Spleen (tissue), 11 donors: ENCODE results near the gene PRRG3. TPM values are rescaled to one million over a fixed set of nuclear protein-coding genes. Genes with fewer than 3 reads are reported as not detected.

Experiments
- DNase-seq: peaks from one replicate; pipeline ENCODE4 v3.0.0-alpha.2; 2020
- H3K27ac ChIP-seq, 8 donors: fragments of 200-600 bp; sonication (generic) in 7 of 8; 1 replicate in 4 of 8; 2 replicates in 4 of 8; pipeline versions ENCODE4 v1.5.0 to v1.8.0; 2016 to 2021; ENCODE audit warnings: inconsistent platforms in 4 of 8, mild to moderate bottlenecking in 4 of 8, moderate library complexity in 1 of 8
- H3K27me3 ChIP-seq, 7 donors: fragments of 200-600 bp; sonication (generic) in 6 of 7; replicated peaks in 1 of 7; 1 replicate in 4 of 7; 2 replicates in 3 of 7; pipeline versions ENCODE4 v1.5.0 to v1.8.0; 2016 to 2021; ENCODE audit warnings: inconsistent platforms in 3 of 7, mild to moderate bottlenecking in 1 of 7
- H3K36me3 ChIP-seq, 6 donors: fragments of 200-600 bp; sonication (generic) in 5 of 6; 1 replicate in 4 of 6; 2 replicates in 2 of 6; pipeline versions ENCODE4 v1.5.0 to v1.8.0; 2016 to 2021; ENCODE audit warnings: inconsistent platforms in 2 of 6
- H3K4me1 ChIP-seq, 6 donors: fragments of 200-600 bp; sonication (generic) in 5 of 6; 1 replicate in 3 of 6; 2 replicates in 3 of 6; pipeline versions ENCODE4 v1.5.0 to v1.8.0; 2016 to 2021; ENCODE audit warnings: inconsistent platforms in 3 of 6
- H3K4me3 ChIP-seq, 8 donors: fragments of 200-600 bp; sonication (generic) in 7 of 8; 1 replicate in 4 of 8; 2 replicates in 4 of 8; pipeline versions ENCODE4 v1.5.0 to v1.8.0; 2016 to 2021; ENCODE audit warnings: inconsistent platforms in 4 of 8, mild to moderate bottlenecking in 4 of 8, moderate library complexity in 2 of 8
- H3K9me3 ChIP-seq, 8 donors: fragments of 200-600 bp; sonication (generic) in 7 of 8; 1 replicate in 4 of 8; 2 replicates in 4 of 8; pipeline versions ENCODE4 v1.5.0 to v1.8.0; 2016 to 2021; ENCODE audit warnings: inconsistent platforms in 4 of 8
- CTCF ChIP-seq, 11 experiments: fragments of 200-600 bp in 7 of 11; fragments of 450-650 bp in 4 of 11; sonication (generic) in 4 of 11; IDR thresholded peaks in 8 of 11; conservative IDR thresholded peaks in 3 of 11; 1 replicate in 7 of 11; 2 replicates in 4 of 11; pipeline versions ENCODE4 v1.4.0 to v1.8.0; 2016 to 2021; ENCODE audit warnings: antibody characterized with exemption in 11 of 11, inconsistent platforms in 4 of 11, mild to moderate bottlenecking in 1 of 11
- POLR2A ChIP-seq, 3 donors: fragments of 450-650 bp; IDR thresholded peaks; one replicate each; pipeline ENCODE4 v1.5.1; 2017; ENCODE audit warnings: antibody characterized with exemption in 3 of 3, mild to moderate bottlenecking in 1 of 3
- POLR2AphosphoS5 ChIP-seq, 3 donors: sonication (generic); formaldehyde crosslinking; IDR thresholded peaks; one replicate each; pipeline ENCODE4 v1.5.1; 2017; ENCODE audit warnings: antibody characterized with exemption in 3 of 3
- WGBS, 5 donors: extraction: QIAGEN DNeasy Blood & Tissue Kit in 3 of 5; methylation state at CpG; one replicate each; pipeline versions ENCODE4 v1.1.5 to v1.1.7; 2013 to 2018; 5-methylcytosine and 5-hydroxymethylcytosine counted together
- intact Hi-C: fragments of 100-400 bp; cut with DNase I; formaldehyde crosslinking; loops from one replicate; pipeline ENCODE4 v1.15.0; 2023; ENCODE audit warnings: low total_unique reads
- polyA plus RNA-seq, 3 donors: library from polyadenylated mRNA; stranded (reverse); fragments of 200-250 nt; gene quantifications; one replicate each; pipeline ENCODE4 v1.2.1, GENCODE V29; 2013
- total RNA-seq, 7 donors: library from RNA; depleted of rRNA in 3 of 7; stranded (reverse); fragments of >200 nt in 3 of 7; fragmentation: NEBNext Ultra II Directional in 4 of 7; extraction: Animal tissue kit (Norgen Biotek cat#: 25700) in 4 of 7; gene quantifications; one replicate each; pipeline versions ENCODE4 v1.1.0 to v1.2.1, GENCODE V29; 2016 to 2021
- donor health status: healthy with polysubstance abuse.
- donor health status: DM: no; HTN: no; CAD: no; lungs with moderate emphysema.
- donor health status: DM: no; HTN: no; CAD: no.
- donor health status: Bipolar disorder and iron deficiency.
- donor health status: healthy.
- donor health status: DM: no; HTN: no; CAD: no.
- donor health status: DM: yes; HTN: yes; CAD: no.

Gene PRRG3
- total and polyA plus RNA-seq, 10 donors: 0.06 to 4.3 (median 1.5) TPM

GRCh38 chrX:151741606-151742005 is 46.3 kb downstream of the PRRG3 start:
- Histone ChIP-seq H3K4me1 (no peaks in the 10 kb centered on the region), H3K4me3 (no peak overlapping the region), H3K9me3 (no peaks in the 10 kb centered on the region), H3K27me3 (no peaks in the 10 kb centered on the region), H3K36me3 (no peaks in the 10 kb centered on the region), H3K27ac (no peak overlapping the region)
- DNase-seq: peak; percentile 33
- TF ChIP-seq CTCF (IDR thresholded peaks at IDR 0.05 in 8 of 11, conservative IDR thresholded peaks at IDR 0.05 in 3 of 11) (no peak), POLR2A (IDR thresholded peaks at IDR 0.05) (no peak), POLR2AphosphoS5 (IDR thresholded peaks at IDR 0.05) (no peak)
- 56 to 89% (median 68%) methylated on average over 2 to 4 of the region's 4 CpGs for WGBS, 5 donors
- intact Hi-C loops: no loop called here

- 80 to 100% (median 93%) methylated on average over 1 to 5 of the region's 5 CpGs for WGBS, 5 donors
- Histone ChIP-seq H3K36me3 (no peaks in the 10 kb centered on the region), H3K4me3 (no peak overlapping the region), H3K9me3 (no peaks in the 10 kb centered on the region), H3K4me1 (no peaks in the 10 kb centered on the region), H3K27me3 (no peaks in the 10 kb centered on the region), H3K27ac (no peak overlapping the region)
- intact Hi-C loops: no loop called here
- no peak for TF ChIP-seq POLR2A (IDR thresholded peaks at IDR 0.05)
- no peak for TF ChIP-seq POLR2AphosphoS5 (IDR thresholded peaks at IDR 0.05)
- TF ChIP-seq CTCF (IDR thresholded peaks at IDR 0.05 in 8 of 11, conservative IDR thresholded peaks at IDR 0.05 in 3 of 11): no peak
- DNase-seq: peak; percentile 23
These were observed 47.1 kb downstream of the PRRG3 start for GRCh38 chrX:151742311-151742710.

- 87 to 97% (median 94%) methylated on average over 8 to 21 of the region's 21 CpGs for WGBS, 5 donors
- no peaks in the 10 kb centered on the region for H3K9me3 ChIP-seq
- H3K36me3 ChIP-seq: no peaks in the 10 kb centered on the region
- intact Hi-C loops: no loop called here
- no peak overlapping the region for H3K27ac ChIP-seq
- no peaks in the 10 kb centered on the region for H3K4me1 ChIP-seq
- TF ChIP-seq CTCF (IDR thresholded peaks at IDR 0.05 in 8 of 11, conservative IDR thresholded peaks at IDR 0.05 in 3 of 11) (no peak), POLR2A (IDR thresholded peaks at IDR 0.05) (no peak), POLR2AphosphoS5 (IDR thresholded peaks at IDR 0.05) (no peak)
- peak; percentile 44 for DNase-seq
- H3K4me3 ChIP-seq: no peak overlapping the region
- H3K27me3 ChIP-seq: no peaks in the 10 kb centered on the region
These were observed 48.6 kb downstream of the PRRG3 start for GRCh38 chrX:151743651-151744470.

- no peak overlapping the region for H3K4me3 ChIP-seq
- no peaks in the 10 kb centered on the region for H3K36me3 ChIP-seq
- peak; percentile 36 for DNase-seq
- no peaks in the 10 kb centered on the region for H3K9me3 ChIP-seq
- peaks cover 0 to 8% (median 0%) of the 10 kb centered on the region in 7 donors for H3K27me3 ChIP-seq
- no peaks in the 10 kb centered on the region for H3K4me1 ChIP-seq
- WGBS, 5 donors: 68 to 95% (median 84%) methylated on average over 6 of the region's 6 CpGs
- no peak overlapping the region for H3K27ac ChIP-seq
- no peak for TF ChIP-seq POLR2A (IDR thresholded peaks at IDR 0.05)
- no peak for TF ChIP-seq POLR2AphosphoS5 (IDR thresholded peaks at IDR 0.05)
- no peak for TF ChIP-seq CTCF (IDR thresholded peaks at IDR 0.05 in 8 of 11, conservative IDR thresholded peaks at IDR 0.05 in 3 of 11)
- intact Hi-C loops: loop anchor here (5.0 kb wide), 1 partner anchor 887 kb away; no protein-coding TSS in a partner anchor
These were observed 50.4 kb downstream of the PRRG3 start for GRCh38 chrX:151745651-151746050.
